Activated CD8-positive, alpha-beta memory T cell treated with anti-CD3 and anti-CD28 coated beads, Interleukin-2, amount 50 U/mL, for 24 hours (primary cell): ENCODE results near the gene ENOX2.

Source experiments
- DNase-seq: peaks from one replicate; pipeline ENCODE4 v3.0.0-alpha.2; 2020; ENCODE audit errors: extremely low read depth

The ENOX2 gene

DNA sequence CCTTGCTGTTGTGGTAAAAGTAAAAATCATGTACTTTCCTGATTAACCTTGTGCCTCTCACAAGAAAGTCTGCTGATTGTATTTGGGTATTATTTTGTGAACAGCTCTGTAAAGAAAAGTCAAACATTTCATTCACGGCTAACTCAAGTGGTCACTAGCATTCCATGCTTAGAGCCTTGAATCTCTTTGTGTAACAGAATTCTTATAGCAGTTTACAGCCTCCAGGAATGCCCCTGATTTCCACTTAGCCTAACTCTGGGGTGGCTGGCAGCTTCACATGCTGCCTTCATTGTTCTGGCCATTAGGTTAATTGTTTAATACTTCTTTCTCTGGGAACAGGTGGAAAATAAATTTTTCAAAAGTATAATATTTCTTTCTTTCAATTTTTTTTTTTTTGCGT lies 274.5 kb downstream of the ENOX2 start:
- DNase-seq = no peak

- no peak for DNase-seq
Observed at GRCh38 chrX:130626521-130626920, 276.5 kb downstream of the ENOX2 start.

GRCh38 chrX:130625386-130625785 lies 277.6 kb downstream of the ENOX2 start:
- no peak for DNase-seq

GRCh38 chrX:130623518-130623917 lies 279.5 kb downstream of the ENOX2 start:
- no peak for DNase-seq

DNA sequence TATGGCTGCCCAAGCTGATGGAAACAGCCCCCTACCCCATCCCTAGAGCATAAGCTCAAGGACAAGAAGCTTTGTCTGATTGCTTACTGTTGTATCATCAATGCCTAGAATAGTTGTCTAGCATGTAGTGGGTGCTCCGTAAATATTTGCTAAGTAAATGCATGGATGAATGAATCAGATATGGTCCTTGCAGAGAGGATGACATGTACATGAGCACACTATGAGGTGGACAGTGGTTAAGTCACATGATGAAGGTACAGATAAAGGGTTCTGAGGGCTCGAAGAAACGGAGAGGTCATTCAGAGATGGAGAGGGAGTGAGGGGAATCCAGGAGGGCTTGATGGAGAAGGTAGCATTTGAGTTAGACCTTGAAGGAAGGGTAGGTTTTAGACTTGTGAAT lies 287.1 kb downstream of the ENOX2 start:
- DNase-seq = no peak

GRCh38 chrX:130607431-130607830 lies 295.6 kb downstream of the ENOX2 start:
- no peak for DNase-seq

GRCh38 chrX:130606425-130606824 lies 296.6 kb downstream of the ENOX2 start:
- no peak for DNase-seq

DNA sequence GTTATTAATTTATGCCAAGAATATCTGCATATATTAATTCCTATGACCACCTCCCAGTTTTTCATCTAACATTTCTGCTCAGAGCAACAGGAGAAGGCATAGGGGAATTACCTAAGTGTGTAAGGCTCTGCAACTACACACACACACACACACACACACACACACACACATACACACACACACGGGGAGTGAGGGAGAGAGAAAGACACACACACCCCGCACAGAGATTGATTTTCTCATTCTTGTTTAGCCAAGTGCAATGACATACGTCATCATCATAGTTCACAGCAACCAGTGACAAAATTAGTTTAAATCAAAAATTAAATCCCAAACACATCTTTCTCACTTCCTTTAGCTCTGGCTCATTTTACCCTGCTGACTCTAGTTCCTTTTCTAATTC lies 298.1 kb downstream of the ENOX2 start:
- no peak for DNase-seq

GRCh38 chrX:130594453-130594916 lies 308.5 kb downstream of the ENOX2 start:
- no peak for DNase-seq

DNA sequence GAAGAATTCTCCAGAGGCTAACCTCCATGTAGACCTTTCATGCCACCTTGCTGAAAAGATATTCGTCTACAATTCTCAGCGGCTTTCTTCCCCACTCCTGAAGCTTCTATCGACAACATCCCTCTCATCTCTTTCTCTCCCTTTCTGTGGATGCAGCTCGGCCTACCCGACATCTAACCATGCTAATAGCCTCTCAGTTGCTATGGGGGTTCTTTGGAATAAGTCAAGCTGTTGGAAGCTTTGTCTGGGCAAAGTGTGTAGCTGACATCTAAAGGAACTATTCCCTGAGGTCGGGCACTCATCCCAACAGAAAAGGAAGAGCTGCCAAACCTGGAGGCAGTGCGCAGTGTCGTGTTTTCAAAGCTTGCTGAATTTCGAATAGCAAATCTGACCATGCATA lies 309.1 kb downstream of the ENOX2 start:
- no peak for DNase-seq

DNA sequence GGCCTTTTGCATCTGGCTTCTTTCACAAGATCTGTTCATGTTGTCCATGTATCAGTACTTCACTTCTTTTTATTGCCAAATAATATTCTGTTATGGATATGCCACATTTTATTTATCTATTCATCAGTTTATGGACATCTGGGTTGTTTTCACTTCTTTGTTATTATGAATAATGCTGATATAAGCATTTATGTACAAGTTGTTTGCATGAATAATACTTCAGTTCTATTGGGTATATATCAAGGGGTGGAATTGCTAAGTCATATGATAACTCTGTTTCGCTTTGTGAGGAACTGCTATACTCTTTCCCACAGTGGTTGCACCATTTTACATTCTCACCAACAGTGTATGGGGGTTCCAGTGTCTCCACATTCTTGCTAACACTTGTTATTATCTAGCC lies 310.8 kb downstream of the ENOX2 start:
- no peak for DNase-seq

GRCh38 chrX:130578906-130579305 lies 324.1 kb downstream of the ENOX2 start:
- DNase-seq = no peak

GRCh38 chrX:130577431-130577830 lies 325.6 kb downstream of the ENOX2 start:
- DNase-seq = no peak

DNA sequence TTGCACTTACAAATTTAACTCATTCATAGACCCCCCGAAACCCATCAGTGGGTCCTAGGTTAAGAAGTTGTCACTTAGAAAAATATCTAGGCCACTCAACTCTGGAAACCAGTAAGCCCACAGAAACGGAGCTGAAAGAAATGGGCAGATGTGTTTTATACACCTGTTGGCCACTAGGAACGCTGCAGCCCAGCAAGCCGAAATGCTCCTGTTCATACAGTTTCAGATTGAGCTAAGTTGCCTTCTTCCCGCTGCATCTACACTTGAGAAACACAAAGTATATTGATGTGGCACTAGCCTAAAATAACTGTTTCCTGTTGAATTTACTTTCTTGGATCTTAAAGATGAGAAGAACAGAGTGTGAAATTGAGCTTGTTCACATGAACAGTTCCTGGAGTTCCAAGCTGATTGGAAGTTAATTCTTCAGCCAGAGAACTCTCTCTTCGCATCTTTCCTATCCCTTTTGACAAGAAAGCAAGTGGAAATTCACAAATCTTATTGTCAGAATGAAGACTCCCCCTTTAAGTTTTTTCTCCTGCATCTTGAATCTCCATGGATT lies 327.1 kb downstream of the ENOX2 start:
- DNase-seq = no peak
